Measurements from ENCODE around the gene C20orf204.
A peak's percentile ranks its signal among the peaks of the same experiment; 100 is the strongest.

The C20orf204 gene

GRCh38 chr20:64056889-64057627, 21.1 kb downstream of the C20orf204 start:
- DNase-seq, result no peak

- DNase-seq, result no peak
These were observed 21.9 kb downstream of the C20orf204 start for GRCh38 chr20:64057628-64058498.

GRCh38 chr20:64058536-64058935, 22.6 kb downstream of the C20orf204 start:
- DNase-seq, result no peak

- DNase-seq, result no peak
These were observed 26.3 kb downstream of the C20orf204 start for GRCh38 chr20:64062276-64062595.

GRCh38 chr20:64062596-64063388, 26.8 kb downstream of the C20orf204 start, which contains the start of gene TCEA2:
TSS of gene TCEA2 (plus strand) at chr20:64063198. CDS start at chr20:64063313, 115 bp downstream.
- DNase-seq, result peak; percentile 82

- no peak for DNase-seq
These were observed 27.6 kb downstream of the C20orf204 start for GRCh38 chr20:64063389-64064144.

- no peak for DNase-seq
These were observed 28.2 kb downstream of the C20orf204 start for GRCh38 chr20:64064145-64064698.

GRCh38 chr20:64065062-64065973, 29.3 kb downstream of the C20orf204 start:
- no peak for DNase-seq

- no peak for DNase-seq
These were observed 30.0 kb downstream of the C20orf204 start for GRCh38 chr20:64065974-64066343.

GRCh38 chr20:64067005-64067632, 31.1 kb downstream of the C20orf204 start:
- no peak for DNase-seq

GRCh38 chr20:64067733-64068307, 31.8 kb downstream of the C20orf204 start:
- no peak for DNase-seq

GRCh38 chr20:64068386-64069208, 32.6 kb downstream of the C20orf204 start:
- DNase-seq, result no peak

GRCh38 chr20:64069209-64069613, 33.2 kb downstream of the C20orf204 start:
- DNase-seq, result no peak

- DNase-seq, result no peak
These were observed 33.7 kb downstream of the C20orf204 start for GRCh38 chr20:64069614-64070243.

- no peak for DNase-seq
These were observed 34.4 kb downstream of the C20orf204 start for GRCh38 chr20:64070244-64070993.

- DNase-seq, result no peak
These were observed 35.7 kb downstream of the C20orf204 start for GRCh38 chr20:64071341-64072332.

All from activated gamma-delta T cell (primary cell).